HepG2 (cell line): ENCODE results near the gene ATP23.
A peak's percentile ranks its signal among the peaks of the same experiment; 100 is the strongest.

ENCODE experiments used
- EED ChIP-seq: sonication (generic); formaldehyde crosslinking; IDR thresholded peaks from 2 replicates; pipeline ENCODE4 v1.5.0; 2020; ENCODE audit warnings: mild to moderate bottlenecking, missing genetic modification reagents
- GTF2F1 ChIP-seq: fragments of 150-350 bp; IDR thresholded peaks from 2 replicates; pipeline ENCODE4 v1.6.1; 2014; ENCODE audit warnings: low read length
- NR1H2 ChIP-seq: sonication (generic); formaldehyde crosslinking; IDR thresholded peaks from 2 replicates; pipeline ENCODE4 v1.8.1; 2022; ENCODE audit warnings: low read depth, missing genetic modification reagents, borderline replicate concordance
- POLR2A ChIP-seq, 2 experiments: IDR thresholded peaks; 2 replicates each; pipeline ENCODE4 v1.6.1; 2011; ENCODE audit warnings: low read depth in 2 of 2, low read length in 2 of 2, mild to moderate bottlenecking in 1 of 2, moderate library complexity in 1 of 2; ENCODE audit not compliant: insufficient read depth in 1 of 2
- ZNF24 ChIP-seq: fragments of 450-650 bp; IDR thresholded peaks from 2 replicates; pipeline ENCODE4 v1.6.1; 2017; ENCODE audit warnings: antibody characterized with exemption, mild to moderate bottlenecking

GRCh38 chr12:57935839-57936512 lies 5.4 kb upstream of the ATP23 start:
- no peak for TF ChIP-seq EED (CRISPR knock-in tag)
- no peak for TF ChIP-seq ZNF24
- TF ChIP-seq POLR2A (IDR thresholded peaks at IDR 0.05; ENCODE audit: insufficient read depth in 1 of 2, low read depth in 2 of 2, low read length in 2 of 2), result peak; percentile 79 to 87
- no peak for TF ChIP-seq NR1H2
- TF ChIP-seq GTF2F1, result no peak
